MM.1S (cell line): ENCODE measurements around the gene CEBPZOS.

Experiments
- DNase-seq: peaks from one replicate; pipeline ENCODE4 v3.0.0-alpha.2; 2015
- H2AFZ ChIP-seq: fragments of 300-600 bp; sonication (generic); 2 replicates; pipeline ENCODE4 v1.6.0; 2016; ENCODE audit warnings: antibody characterized with exemption, low read length
- H3F3A ChIP-seq: fragments of 300-600 bp; sonication (generic); 2 replicates; pipeline ENCODE4 v1.6.1; 2016; ENCODE audit warnings: mild to moderate bottlenecking, antibody characterized with exemption, low read length, moderate library complexity, mixed read lengths; ENCODE audit not compliant: insufficient read depth
- H3K27ac ChIP-seq: fragments of 300-600 bp; sonication (generic); 2 replicates; pipeline ENCODE4 v1.5.1; 2016; ENCODE audit warnings: mild to moderate bottlenecking, low read length
- H3K27me3 ChIP-seq: fragments of 300-600 bp; sonication (generic); replicated peaks from 2 replicates; pipeline ENCODE4 v1.6.0; 2016; ENCODE audit warnings: low read length; ENCODE audit not compliant: insufficient read depth
- H3K36me3 ChIP-seq: fragments of 300-600 bp; sonication (generic); replicated peaks from 2 replicates; pipeline ENCODE4 v1.6.1; 2016; ENCODE audit warnings: mild to moderate bottlenecking, low read length, mixed read lengths; ENCODE audit not compliant: insufficient read depth
- H3K4me1 ChIP-seq: fragments of 300-600 bp; sonication (generic); 2 replicates; pipeline ENCODE4 v1.6.1; 2016; ENCODE audit warnings: low read length, mixed read lengths
- H3K4me2 ChIP-seq: fragments of 300-600 bp; sonication (generic); 2 replicates; pipeline ENCODE4 v1.6.0; 2016; ENCODE audit warnings: low read depth, low read length
- H3K4me3 ChIP-seq: fragments of 300-600 bp; sonication (generic); 2 replicates; pipeline ENCODE4 v1.5.1; 2016; ENCODE audit warnings: low read length, mixed read lengths
- H3K79me2 ChIP-seq: fragments of 300-600 bp; sonication (generic); 2 replicates; pipeline ENCODE4 v1.6.1; 2016; ENCODE audit warnings: mixed run types, low read length, mixed read lengths
- H3K9ac ChIP-seq: fragments of 300-600 bp; sonication (generic); 2 replicates; pipeline ENCODE4 v1.6.1; 2016; ENCODE audit warnings: low read length, mixed read lengths
- H3K9me2 ChIP-seq: fragments of 300-600 bp; sonication (generic); replicated peaks from 2 replicates; pipeline ENCODE4 v1.6.1; 2016; ENCODE audit warnings: mild to moderate bottlenecking, low read length, mixed read lengths; ENCODE audit not compliant: insufficient read depth
- H3K9me3 ChIP-seq: fragments of 300-600 bp; sonication (generic); replicated peaks from 2 replicates; pipeline ENCODE4 v1.6.1; 2016; ENCODE audit warnings: mild to moderate bottlenecking, low read length, mixed read lengths; ENCODE audit not compliant: insufficient read depth
- H4K20me1 ChIP-seq: fragments of 300-600 bp; sonication (generic); 2 replicates; pipeline ENCODE4 v1.6.1; 2016; ENCODE audit warnings: mild to moderate bottlenecking, low read length, moderate library complexity, mixed read lengths; ENCODE audit not compliant: insufficient read depth
- EZH2 ChIP-seq: fragments of 300-600 bp; sonication (generic); optimal IDR thresholded peaks from 2 replicates; pipeline ENCODE3; 2017; ENCODE audit warnings: low read depth, mild to moderate bottlenecking, antibody characterized with exemption, low read length, mixed read lengths
- EZH2phosphoT487 ChIP-seq: fragments of 300-600 bp; sonication (generic); IDR thresholded peaks from 2 replicates; pipeline ENCODE4 v1.6.1; 2018; ENCODE audit warnings: antibody characterized with exemption, low read length
- TF ChIP-seq, protein P1 (sequence below): fragments of 300-600 bp; sonication (generic); IDR thresholded peaks from 2 replicates; pipeline ENCODE4 v1.5.1; 2016; ENCODE audit warnings: antibody characterized with exemption, low read length, mixed read lengths

Gene CEBPZOS

GRCh38 chr2:37156857-37157714 is 39.2 kb upstream of the CEBPZOS start, which contains the start of gene EIF2AK2:
Gene EIF2AK2 (minus strand): TSS chr2:37156980. CDS start chr2:37147806, 9,174 bp downstream.
- Histone ChIP-seq H3K27me3 (no peaks in the 10 kb centered on the region), H3K79me2 (peaks cover 46% of the 10 kb centered on the region), H3K27ac (peak within 1 kb of the TSS; percentile 1; the same call in 1 of the 2 replicates), H3F3A (no peaks in the 10 kb centered on the region), H3K9me2 (no peaks in the 10 kb centered on the region), H2AFZ (peak within 1 kb of the TSS; percentile 96), H3K9ac (peak within 1 kb of the TSS; percentile 90), H3K4me2 (peak within 1 kb of the TSS; percentile 96), H3K9me3 (no peaks in the 10 kb centered on the region), H3K36me3 (no peaks in the 10 kb centered on the region), H3K4me1 (peaks cover 3% of the 10 kb centered on the region; the same call in 1 of the 2 replicates), H3K4me3 (peak within 1 kb of the TSS; percentile 96), H4K20me1 (no peaks in the 10 kb centered on the region)
- TF ChIP-seq EZH2: no peak
- no peak for TF ChIP-seq EZH2phosphoT487
- TF ChIP-seq, protein P1, sequence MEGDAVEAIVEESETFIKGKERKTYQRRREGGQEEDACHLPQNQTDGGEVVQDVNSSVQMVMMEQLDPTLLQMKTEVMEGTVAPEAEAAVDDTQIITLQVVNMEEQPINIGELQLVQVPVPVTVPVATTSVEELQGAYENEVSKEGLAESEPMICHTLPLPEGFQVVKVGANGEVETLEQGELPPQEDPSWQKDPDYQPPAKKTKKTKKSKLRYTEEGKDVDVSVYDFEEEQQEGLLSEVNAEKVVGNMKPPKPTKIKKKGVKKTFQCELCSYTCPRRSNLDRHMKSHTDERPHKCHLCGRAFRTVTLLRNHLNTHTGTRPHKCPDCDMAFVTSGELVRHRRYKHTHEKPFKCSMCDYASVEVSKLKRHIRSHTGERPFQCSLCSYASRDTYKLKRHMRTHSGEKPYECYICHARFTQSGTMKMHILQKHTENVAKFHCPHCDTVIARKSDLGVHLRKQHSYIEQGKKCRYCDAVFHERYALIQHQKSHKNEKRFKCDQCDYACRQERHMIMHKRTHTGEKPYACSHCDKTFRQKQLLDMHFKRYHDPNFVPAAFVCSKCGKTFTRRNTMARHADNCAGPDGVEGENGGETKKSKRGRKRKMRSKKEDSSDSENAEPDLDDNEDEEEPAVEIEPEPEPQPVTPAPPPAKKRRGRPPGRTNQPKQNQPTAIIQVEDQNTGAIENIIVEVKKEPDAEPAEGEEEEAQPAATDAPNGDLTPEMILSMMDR: no peak
- DNase-seq: peak; percentile 91

DNA sequence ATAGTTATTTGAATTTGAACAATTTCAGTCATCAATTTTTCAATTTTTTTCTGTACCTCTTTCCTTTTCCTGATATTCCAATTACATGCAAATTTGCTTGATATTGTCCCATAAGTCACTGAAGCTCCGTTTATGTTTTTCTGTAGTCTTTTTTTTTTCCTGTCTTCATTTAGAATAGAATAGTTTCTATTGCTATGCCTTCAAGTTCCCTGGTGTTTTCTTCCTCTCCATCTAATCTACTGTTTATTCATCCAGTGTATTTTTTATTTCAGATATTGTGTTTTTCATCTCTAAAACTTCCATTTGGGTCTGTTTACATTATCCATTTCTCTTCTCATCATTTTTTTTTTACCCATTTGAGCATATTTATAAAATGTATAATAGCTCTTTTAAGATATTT is 31.5 kb upstream of the CEBPZOS start:
- no peak for DNase-seq
- Histone ChIP-seq H3K79me2 (no peaks in the 10 kb centered on the region), H3K9me3 (no peaks in the 10 kb centered on the region), H3K9ac (no peak overlapping the region), H4K20me1 (no peaks in the 10 kb centered on the region), H3F3A (no peaks in the 10 kb centered on the region), H3K9me2 (no peaks in the 10 kb centered on the region), H3K4me2 (no peak overlapping the region), H3K27me3 (no peaks in the 10 kb centered on the region), H3K36me3 (no peaks in the 10 kb centered on the region), H2AFZ (no peak overlapping the region), H3K4me1 (no peaks in the 10 kb centered on the region), H3K27ac (no peak overlapping the region), H3K4me3 (no peak overlapping the region)
- TF ChIP-seq EZH2phosphoT487 (no peak), EZH2 (no peak)
- TF ChIP-seq, protein P1: no peak

DNA sequence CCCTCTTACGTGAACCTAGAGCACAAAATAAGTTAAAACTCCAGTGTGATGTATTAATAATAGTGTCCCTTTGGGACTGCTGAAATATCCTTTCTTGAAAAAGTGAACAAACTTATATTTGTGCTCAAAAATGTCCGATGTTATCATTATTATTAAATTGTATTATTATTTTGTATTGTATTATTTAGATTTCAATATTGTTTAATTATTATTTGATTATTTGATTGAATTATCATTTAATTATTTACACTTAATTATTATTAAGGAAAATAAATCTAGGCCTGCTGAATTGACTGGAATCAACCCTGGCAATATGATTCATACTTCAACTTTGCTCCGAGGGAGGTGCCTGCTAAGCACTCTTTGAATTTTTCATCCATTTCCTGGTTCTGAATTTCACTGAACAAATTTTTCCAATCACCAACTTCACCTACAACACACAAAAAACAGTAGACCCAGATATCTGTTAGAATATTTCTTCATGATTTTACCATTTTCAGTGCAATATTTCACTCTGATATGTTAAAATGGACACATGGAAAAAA is 28.6 kb upstream of the CEBPZOS start:
- TF ChIP-seq EZH2phosphoT487 (no peak), EZH2 (no peak)
- TF ChIP-seq, protein P1: no peak
- Histone ChIP-seq H2AFZ (no peak overlapping the region), H3K9me3 (no peaks in the 10 kb centered on the region), H3K27ac (no peak overlapping the region), H3K9ac (no peak overlapping the region), H3K4me2 (no peak overlapping the region), H3K9me2 (no peaks in the 10 kb centered on the region), H4K20me1 (no peaks in the 10 kb centered on the region), H3K79me2 (no peaks in the 10 kb centered on the region), H3F3A (no peaks in the 10 kb centered on the region), H3K4me1 (no peaks in the 10 kb centered on the region), H3K4me3 (no peak overlapping the region), H3K36me3 (no peaks in the 10 kb centered on the region), H3K27me3 (no peaks in the 10 kb centered on the region)
- DNase-seq: no peak
